ENCODE results near the gene HEY2.
"Not testable (repeated sequence)": the region's sequence is repeated elsewhere in the genome, so short reads cannot be mapped to it uniquely, and the experiment has no call there.

Gene HEY2

GRCh38 chr6:125749173-125749864 lies at the start of gene HEY2:
Gene HEY2 (plus strand): TSS chr6:125749632. CDS start chr6:125749777, 145 bp downstream.
- DNase-seq: peak; percentile 48

- DNase-seq: no peak
Measured at GRCh38 chr6:125700581-125701353, 48.7 kb upstream of the HEY2 start.

DNA sequence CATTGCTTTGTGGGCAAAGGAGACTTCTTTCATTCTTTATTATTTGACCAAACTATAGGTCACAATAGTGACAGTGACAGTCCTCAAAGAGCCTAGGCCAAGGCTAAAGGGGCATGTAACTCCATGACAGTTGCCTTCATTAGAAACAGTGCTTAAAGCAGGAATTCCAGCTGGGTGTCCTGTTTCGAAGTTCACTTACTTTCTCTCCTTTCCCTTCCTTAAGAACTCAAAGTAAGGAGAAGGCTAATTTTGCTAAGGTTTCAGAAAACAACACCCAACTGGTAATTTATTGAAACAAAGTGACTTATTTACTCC lies 48.1 kb upstream of the HEY2 start:
- DNase-seq: no peak

DNA sequence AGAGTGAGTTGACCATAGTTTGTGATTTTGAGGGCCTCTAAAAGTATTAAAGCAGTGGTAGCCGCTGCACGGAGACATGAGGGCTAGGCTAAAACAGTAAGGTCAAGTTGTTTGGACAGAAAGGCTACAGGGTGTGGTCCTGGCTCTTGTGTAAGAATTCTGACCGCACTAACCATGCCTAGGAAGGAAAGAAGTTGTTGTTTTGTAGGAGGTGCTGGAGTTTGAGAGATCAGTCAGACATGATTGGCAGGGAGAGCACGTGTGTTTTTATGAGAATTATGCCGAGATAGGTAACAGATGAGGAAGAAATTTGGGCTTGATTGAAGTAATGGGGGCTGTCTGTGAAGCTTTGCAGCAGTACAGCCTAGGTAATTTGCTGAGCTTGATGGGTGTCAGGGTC lies 45.5 kb upstream of the HEY2 start:
- DNase-seq: not testable (repeated sequence)

DNA sequence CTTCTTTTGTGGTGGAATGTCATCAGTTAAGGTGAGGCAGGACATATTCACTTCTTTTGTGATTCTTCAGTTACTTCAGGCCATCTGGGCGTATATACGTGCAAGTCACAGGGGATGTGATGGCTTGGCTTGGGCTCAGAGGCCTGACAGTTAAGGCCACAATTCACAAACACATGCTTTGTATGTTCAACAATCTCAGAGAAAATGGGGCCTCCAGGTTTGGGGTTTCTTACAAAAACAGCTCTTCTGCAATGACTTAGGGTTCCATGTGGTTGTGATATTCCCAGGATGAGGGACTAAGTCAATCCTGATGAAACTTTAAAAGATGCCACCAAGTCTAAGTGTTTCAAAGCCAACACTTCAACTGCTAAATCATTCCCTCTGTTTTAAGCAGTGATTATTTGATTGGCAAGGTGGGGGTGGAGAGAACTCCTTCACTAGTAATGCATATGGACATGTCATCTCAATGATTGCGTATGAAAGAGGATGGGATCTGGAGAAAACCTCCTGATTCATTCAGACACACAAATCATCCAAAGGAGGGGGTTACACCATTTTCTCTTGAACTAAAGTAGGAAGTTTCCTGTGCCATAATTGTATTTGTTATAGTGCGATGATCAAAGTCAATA lies 41.7 kb upstream of the HEY2 start:
- no peak for DNase-seq

DNA sequence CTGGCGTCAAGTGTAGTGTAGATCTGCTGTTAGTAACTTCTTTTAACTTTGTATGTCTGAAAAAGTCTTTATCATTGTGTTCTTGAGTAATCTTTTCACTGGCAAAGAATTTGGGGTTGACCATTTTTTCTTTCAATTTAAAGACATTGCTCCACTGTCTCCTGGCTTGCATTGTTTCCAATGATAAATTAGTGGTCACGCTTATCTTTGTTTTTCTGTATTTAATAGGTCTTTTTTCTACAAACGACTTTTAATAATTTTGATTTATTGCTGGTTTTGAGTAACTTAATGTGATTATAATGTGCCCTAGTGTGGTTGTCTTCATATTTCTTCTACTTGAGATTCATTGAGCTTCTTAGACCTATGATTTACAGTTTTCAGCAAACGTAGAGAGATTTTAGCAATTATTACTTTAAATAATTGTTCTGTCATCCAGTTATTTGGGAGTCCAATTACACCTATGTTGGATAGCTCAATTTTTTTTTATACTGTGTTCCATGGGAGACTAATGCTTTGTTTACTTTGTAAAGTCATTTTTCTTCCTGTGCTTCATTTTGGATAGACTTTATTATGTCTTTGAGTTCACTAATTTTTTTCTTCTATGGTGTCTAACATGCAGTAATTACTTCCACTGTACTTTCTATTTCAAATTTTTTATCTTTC lies 38.3 kb upstream of the HEY2 start:
- DNase-seq: no peak

DNA sequence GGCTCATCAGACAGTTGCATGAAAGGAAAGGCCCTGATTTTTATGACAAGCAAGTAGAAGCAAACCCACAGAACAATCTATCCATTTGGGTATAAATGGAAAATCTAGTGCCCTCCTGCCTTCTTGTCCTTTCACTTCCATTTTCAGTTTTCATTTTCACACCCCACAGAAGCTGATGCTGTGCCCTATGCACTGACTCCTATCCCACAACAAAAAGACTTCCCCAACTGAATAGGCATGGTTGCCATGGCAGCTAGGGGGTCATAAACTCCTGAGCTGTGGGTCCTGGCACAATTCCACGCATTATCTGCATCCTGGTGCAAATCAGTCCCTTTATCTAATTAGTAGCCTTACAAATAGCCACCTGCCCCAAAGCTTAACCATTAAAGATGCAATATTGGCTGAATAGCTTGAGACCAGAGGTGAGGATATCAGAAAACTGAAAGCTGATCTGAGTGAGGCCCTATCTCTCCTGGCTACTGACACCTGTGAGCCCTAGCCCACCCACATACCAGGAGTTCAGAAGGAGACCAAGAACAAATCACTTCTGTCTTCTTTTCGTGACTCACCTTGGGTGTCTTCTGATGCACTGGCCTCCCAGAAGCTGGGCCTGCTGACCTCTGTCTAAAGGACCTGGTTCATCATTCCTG lies 34.9 kb upstream of the HEY2 start:
- DNase-seq: no peak

- DNase-seq: no peak
Measured at GRCh38 chr6:125717120-125717731, 32.2 kb upstream of the HEY2 start.

DNA sequence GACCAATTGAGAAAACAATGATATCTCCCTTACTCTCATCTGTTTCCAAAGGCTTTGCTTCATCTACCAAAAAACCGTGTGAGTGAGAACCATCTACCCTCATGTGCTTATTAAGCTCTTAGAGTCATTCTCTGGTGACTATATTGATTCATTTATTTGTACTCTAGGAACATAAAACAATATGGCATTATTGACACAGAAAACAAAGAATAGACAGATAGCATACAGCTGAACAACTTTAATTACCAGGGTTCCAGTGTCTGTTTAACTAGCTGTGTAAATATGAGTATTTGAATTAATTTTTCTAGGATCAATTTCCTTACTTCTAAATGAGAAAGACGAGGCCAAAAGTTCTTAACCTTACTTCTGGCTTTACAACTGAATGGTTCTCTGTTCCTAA lies 31.3 kb upstream of the HEY2 start:
- DNase-seq: no peak

GRCh38 chr6:125722886-125723285 lies 26.5 kb upstream of the HEY2 start:
- DNase-seq: no peak

DNA sequence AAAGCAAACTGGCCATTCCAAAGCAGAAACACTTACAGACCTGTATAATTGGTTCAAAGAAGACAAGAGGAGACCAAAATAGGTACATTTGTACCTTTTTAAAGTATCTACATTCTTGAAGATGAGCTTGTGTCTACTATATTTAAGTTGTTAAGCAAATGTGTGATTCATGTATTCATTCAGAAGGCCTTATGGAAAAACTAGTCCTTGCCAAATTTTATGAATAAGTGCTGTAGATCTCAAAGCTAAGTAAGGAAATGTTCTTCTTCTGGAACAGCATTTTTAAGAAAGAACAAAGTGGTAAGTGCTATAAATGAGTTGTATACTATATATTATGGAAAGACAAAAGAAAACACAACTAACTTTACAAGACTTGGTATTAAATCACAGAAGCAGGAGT lies 22.2 kb upstream of the HEY2 start:
- DNase-seq: no peak

- DNase-seq: no peak
Measured at GRCh38 chr6:125728739-125729138, 20.7 kb upstream of the HEY2 start.

GRCh38 chr6:125729983-125730382 lies 19.4 kb upstream of the HEY2 start:
- DNase-seq: no peak

- no peak for DNase-seq
Measured at GRCh38 chr6:125732398-125732797, 17.0 kb upstream of the HEY2 start.

DNA sequence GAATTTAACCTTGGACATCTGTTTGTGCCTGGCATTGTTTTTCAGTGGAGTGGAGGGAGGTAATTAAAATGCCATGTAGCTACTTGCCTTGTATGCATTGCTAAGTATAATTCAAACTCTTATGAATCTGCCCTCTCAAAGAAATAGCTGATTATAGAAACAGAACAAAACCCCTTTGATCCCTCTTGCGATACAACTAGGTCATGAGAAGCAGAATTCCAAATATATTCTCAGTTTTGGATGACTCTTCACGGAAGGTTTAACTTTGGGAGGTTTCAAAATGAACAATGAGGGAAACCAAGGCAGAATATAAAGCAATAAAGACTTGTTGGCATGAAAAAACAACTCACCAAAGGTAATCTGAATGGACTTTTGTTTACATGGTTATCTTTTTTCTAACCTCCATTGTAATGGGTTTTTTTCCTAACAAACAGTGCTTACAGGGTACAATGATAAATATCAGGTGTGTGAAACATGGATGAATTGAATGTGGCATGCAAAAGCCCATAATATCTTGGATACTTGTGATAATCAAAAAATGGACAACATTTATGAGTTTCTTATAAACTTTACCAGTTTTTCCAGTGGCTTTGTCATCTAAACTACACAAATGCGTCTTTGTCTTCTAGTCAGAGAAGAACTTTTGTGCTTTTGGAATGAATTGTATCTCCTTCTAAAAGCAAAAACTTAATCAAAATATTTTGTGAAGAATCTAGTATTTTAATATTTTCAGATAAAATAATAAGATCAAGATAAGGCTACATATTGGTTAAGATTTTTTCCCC lies 15.7 kb upstream of the HEY2 start:
- DNase-seq: no peak

DNA sequence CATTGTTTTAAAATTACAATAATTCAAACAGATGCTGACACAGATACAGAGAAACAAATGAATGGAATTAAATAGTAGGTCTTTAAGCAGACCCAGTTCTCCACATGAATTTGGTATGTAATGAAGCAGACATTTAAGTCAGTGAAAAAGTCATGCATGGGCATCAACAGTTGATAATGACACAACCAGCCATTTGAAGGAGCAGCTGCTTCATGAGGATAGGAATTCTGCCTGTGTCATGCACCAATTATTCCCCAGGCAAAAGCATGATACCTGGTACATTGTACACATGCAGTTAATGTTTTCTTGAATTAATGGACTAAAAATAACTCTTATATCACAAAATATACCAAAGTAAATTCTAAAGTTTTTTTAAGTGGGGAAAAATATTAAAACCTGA lies 11.2 kb upstream of the HEY2 start:
- DNase-seq: no peak

DNA sequence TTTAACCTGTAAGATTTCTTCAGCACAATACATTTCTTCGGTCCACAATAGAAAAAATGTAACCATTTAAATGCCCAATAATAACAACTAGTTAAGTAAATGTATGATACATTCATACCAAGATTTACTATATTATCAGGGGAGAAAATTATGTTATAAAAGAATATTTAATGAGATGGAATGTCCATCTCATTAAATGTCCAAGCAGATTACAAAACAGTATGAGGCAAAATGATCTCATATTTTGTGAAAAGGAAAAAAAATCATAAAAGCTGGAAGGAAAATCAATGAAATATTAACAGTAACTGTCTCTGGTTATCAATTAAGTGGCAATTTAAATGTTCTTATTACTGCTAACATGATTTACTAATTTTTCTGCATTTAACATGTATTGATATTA lies 10.1 kb upstream of the HEY2 start:
- DNase-seq: no peak

- no peak for DNase-seq
Measured at GRCh38 chr6:125741336-125741735, 8.1 kb upstream of the HEY2 start.

DNA sequence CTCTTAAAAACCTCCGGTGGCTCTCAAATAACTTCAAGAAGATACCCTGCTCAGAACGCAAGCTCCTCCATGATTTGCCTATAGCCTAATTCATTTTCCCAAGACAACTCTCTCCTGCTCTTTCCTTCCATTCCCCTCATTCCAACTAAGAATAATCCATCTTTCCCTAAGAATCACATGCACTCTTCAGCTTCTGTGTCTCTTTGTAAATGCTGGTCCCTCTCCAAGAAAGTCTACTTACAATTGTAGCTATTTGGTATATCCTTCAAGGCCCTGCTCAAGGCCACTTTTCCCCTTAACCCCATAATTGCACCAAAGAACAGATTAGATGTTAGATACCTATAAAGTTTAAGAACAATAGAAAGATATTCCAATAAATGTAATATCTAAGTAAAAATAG lies 7.4 kb upstream of the HEY2 start:
- DNase-seq: no peak

- DNase-seq: no peak
Measured at GRCh38 chr6:125742464-125743120, 6.8 kb upstream of the HEY2 start.

DNA sequence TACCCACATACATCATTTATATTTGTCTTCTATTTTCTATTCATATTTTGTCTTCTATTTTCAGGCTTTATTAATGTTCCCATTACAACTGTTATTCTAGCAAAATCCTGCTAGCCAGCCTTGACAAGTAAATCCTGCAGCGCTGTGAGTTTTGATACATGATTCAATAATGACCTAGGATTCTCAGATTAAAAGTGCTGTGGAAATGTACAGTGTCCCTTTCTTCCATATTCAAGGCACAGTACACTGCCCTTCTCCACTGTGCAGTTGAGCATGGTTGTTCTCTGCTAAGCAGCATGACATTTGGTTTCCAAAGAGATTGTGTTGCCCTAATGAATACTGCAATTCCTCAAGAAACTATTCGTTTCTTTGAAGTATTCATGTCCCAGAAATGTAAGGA lies 5.8 kb upstream of the HEY2 start:
- DNase-seq: no peak
